ENCODE results near the gene KIF5B.
"Not testable (repeated sequence)": the region's sequence is repeated elsewhere in the genome, so short reads cannot be mapped to it uniquely, and the experiment has no call there.

Gene KIF5B

GRCh38 chr10:32060347-32060746 is 4.1 kb upstream of the KIF5B start:
- Histone ChIP-seq H3K27me3 (ENCODE audit: control insufficient read depth, insufficient read depth, low read length) (no peaks in the 10 kb centered on the region), H3K4me1 (ENCODE audit: control insufficient read depth, insufficient read depth, low read length) (no peaks in the 10 kb centered on the region), H3K4me3 (ENCODE audit: low read length) (no peak overlapping the region), H3K9me3 (ENCODE audit: control insufficient read depth, insufficient read depth, low read length) (no peaks in the 10 kb centered on the region), H3K27ac (ENCODE audit: low read length) (no peak overlapping the region), H3K36me3 (ENCODE audit: control insufficient read depth, insufficient read depth, low read length) (no peaks in the 10 kb centered on the region)
- no peak for DNase-seq (ENCODE audit: low read depth, low spot score)
- no CpG with 5 or more reads among the region's 4 CpGs for WGBS (ENCODE audit: insufficient coverage, insufficient read length)

- DNase-seq (ENCODE audit: low read depth, low spot score) = no peak
These were observed 3.2 kb upstream of the KIF5B start for GRCh38 chr10:32059472-32059871.

DNA sequence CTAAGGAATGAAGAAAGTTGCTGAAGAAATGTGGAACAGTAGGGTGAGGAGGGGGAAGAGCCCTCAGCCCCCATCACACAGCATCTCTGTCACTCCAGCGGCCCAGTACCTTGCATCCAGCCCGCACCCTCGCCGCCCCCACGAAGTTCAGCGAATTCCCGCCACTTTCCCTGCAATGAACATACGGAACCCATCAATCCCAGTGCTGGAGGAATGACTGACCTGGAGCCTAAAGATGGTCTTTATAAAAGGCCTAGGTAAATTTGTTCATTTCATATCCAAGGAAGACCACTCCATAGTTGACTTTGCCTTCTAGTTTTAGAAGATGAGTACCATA is 779 bp upstream of the KIF5B start:
- Histone ChIP-seq H3K4me3 (ENCODE audit: low read length) (no peak overlapping the region), H3K27ac (ENCODE audit: low read length) (no peak overlapping the region)

More at GRCh38 chr10:32059472-32059871, 3.2 kb upstream of the KIF5B start:
- no CpG with 5 or more reads among the region's 3 CpGs for WGBS (ENCODE audit: insufficient coverage, insufficient read length)
- Histone ChIP-seq H3K36me3 (ENCODE audit: control insufficient read depth, insufficient read depth, low read length) (no peaks in the 10 kb centered on the region), H3K27ac (ENCODE audit: low read length) (no peak overlapping the region), H3K4me3 (ENCODE audit: low read length) (no peak overlapping the region), H3K9me3 (ENCODE audit: control insufficient read depth, insufficient read depth, low read length) (no peaks in the 10 kb centered on the region), H3K27me3 (ENCODE audit: control insufficient read depth, insufficient read depth, low read length) (no peaks in the 10 kb centered on the region), H3K4me1 (ENCODE audit: control insufficient read depth, insufficient read depth, low read length) (no peaks in the 10 kb centered on the region)

DNA sequence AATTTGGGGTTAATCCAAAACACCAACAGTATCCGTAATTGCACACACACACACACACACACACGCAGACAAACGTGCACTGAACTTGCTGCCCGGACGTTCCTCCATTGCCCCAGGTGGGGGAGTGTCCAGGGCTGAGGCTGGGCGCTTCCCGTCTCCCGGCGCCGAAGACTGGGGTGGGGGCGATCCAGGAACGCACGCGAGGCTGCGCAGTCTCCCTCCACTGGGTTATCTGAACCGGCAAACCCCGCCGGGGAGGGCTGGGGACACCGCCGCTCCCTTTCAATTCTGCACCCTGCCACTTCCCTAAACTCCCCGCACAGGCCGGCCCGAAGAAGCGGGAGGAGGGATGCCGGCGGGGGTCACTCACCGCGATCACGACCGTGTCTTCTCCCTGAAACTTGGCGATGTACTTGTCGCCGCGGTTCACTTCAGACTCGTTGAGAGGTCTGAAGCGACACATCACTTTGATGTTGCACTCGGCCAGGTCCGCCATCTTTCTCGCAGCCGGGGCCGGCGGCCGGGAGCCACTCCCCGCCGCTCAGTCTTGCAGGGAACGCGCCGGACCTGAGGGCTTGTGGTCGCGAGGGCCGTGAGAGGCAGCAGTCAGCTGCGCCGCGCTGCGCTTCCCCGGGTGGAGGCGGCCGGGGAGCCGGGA is 618 bp downstream of the KIF5B start:
- no peaks in the 10 kb centered on the region for H3K36me3 ChIP-seq (ENCODE audit: control insufficient read depth, insufficient read depth, low read length)
- H3K4me1 ChIP-seq (ENCODE audit: control insufficient read depth, insufficient read depth, low read length) = no peaks in the 10 kb centered on the region
- DNase-seq (ENCODE audit: low read depth, low spot score) = no peak
- H3K4me3 ChIP-seq (ENCODE audit: low read length) = peak overlapping the region; percentile 97
- no peaks in the 10 kb centered on the region for H3K27me3 ChIP-seq (ENCODE audit: control insufficient read depth, insufficient read depth, low read length)
- no CpG with 5 or more reads among the region's 59 CpGs for WGBS (ENCODE audit: insufficient coverage, insufficient read length)
- H3K27ac ChIP-seq (ENCODE audit: low read length) = no peak overlapping the region
- no peaks in the 10 kb centered on the region for H3K9me3 ChIP-seq (ENCODE audit: control insufficient read depth, insufficient read depth, low read length)

More for the DNA sequence above, 779 bp upstream of the KIF5B start:
- no peaks in the 10 kb centered on the region for H3K36me3 ChIP-seq (ENCODE audit: control insufficient read depth, insufficient read depth, low read length)
- WGBS (ENCODE audit: insufficient coverage, insufficient read length) = no CpG with 5 or more reads among the region's 8 CpGs
- no peaks in the 10 kb centered on the region for H3K4me1 ChIP-seq (ENCODE audit: control insufficient read depth, insufficient read depth, low read length)
- no peaks in the 10 kb centered on the region for H3K9me3 ChIP-seq (ENCODE audit: control insufficient read depth, insufficient read depth, low read length)
- DNase-seq (ENCODE audit: low read depth, low spot score) = no peak
- no peaks in the 10 kb centered on the region for H3K27me3 ChIP-seq (ENCODE audit: control insufficient read depth, insufficient read depth, low read length)

DNA sequence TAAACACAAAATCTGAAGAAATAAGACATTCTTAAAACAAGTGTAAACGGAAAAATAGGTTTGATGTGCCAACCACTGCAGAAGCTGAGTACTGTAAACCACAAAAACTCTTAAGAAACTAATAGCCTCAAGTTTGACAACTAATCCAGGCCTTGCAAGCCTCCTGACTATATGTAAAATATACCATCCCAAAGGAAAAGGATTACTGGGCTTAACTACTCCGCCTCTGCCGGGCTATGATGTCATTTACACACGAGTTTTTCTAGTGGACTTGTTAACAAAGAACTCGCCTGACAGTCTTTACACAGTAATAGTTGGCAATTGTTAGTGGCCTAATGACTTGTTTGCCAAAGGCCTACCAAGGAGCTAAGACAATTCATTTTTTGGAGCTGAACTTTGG is 2.1 kb downstream of the KIF5B start:
- H3K36me3 ChIP-seq (ENCODE audit: control insufficient read depth, insufficient read depth, low read length) = no peaks in the 10 kb centered on the region
- H3K4me1 ChIP-seq (ENCODE audit: control insufficient read depth, insufficient read depth, low read length) = peaks cover 3% of the 10 kb centered on the region; the same call in 1 of the 2 replicates
- no peaks in the 10 kb centered on the region for H3K27me3 ChIP-seq (ENCODE audit: control insufficient read depth, insufficient read depth, low read length)
- no peak overlapping the region for H3K27ac ChIP-seq (ENCODE audit: low read length)
- DNase-seq (ENCODE audit: low read depth, low spot score) = no peak
- peak overlapping the region; percentile 1; the same call in 1 of the 2 replicates for H3K4me3 ChIP-seq (ENCODE audit: low read length)
- WGBS (ENCODE audit: insufficient coverage, insufficient read length) = no CpG with 5 or more reads among the region's 5 CpGs
- H3K9me3 ChIP-seq (ENCODE audit: control insufficient read depth, insufficient read depth, low read length) = no peaks in the 10 kb centered on the region

- H3K27me3 ChIP-seq (ENCODE audit: control insufficient read depth, insufficient read depth, low read length); H3K4me1 ChIP-seq (ENCODE audit: control insufficient read depth, insufficient read depth, low read length); H3K27ac ChIP-seq (ENCODE audit: low read length): not testable (repeated sequence)
These were observed 2.8 kb downstream of the KIF5B start for GRCh38 chr10:32053392-32053791.

GRCh38 chr10:32051926-32052325 is 4.3 kb downstream of the KIF5B start:
- no peak overlapping the region for H3K4me3 ChIP-seq (ENCODE audit: low read length)
- H3K27me3 ChIP-seq (ENCODE audit: control insufficient read depth, insufficient read depth, low read length) = no peaks in the 10 kb centered on the region
- H3K4me1 ChIP-seq (ENCODE audit: control insufficient read depth, insufficient read depth, low read length) = peaks cover 3% of the 10 kb centered on the region; the same call in 1 of the 2 replicates
- H3K27ac ChIP-seq (ENCODE audit: low read length) = no peak overlapping the region
- WGBS (ENCODE audit: insufficient coverage, insufficient read length) = no CpG with 5 or more reads among the region's 3 CpGs
- no peaks in the 10 kb centered on the region for H3K9me3 ChIP-seq (ENCODE audit: control insufficient read depth, insufficient read depth, low read length)
- no peak for DNase-seq (ENCODE audit: low read depth, low spot score)
- H3K36me3 ChIP-seq (ENCODE audit: control insufficient read depth, insufficient read depth, low read length) = peaks cover 4% of the 10 kb centered on the region; the same call in 1 of the 2 replicates

More at GRCh38 chr10:32053392-32053791, 2.8 kb downstream of the KIF5B start:
- not testable (repeated sequence) for H3K36me3 ChIP-seq (ENCODE audit: control insufficient read depth, insufficient read depth, low read length); DNase-seq (ENCODE audit: low read depth, low spot score); H3K9me3 ChIP-seq (ENCODE audit: control insufficient read depth, insufficient read depth, low read length); H3K4me3 ChIP-seq (ENCODE audit: low read length)
- WGBS (ENCODE audit: insufficient coverage, insufficient read length) = no CpG with 5 or more reads among the region's 11 CpGs

DNA sequence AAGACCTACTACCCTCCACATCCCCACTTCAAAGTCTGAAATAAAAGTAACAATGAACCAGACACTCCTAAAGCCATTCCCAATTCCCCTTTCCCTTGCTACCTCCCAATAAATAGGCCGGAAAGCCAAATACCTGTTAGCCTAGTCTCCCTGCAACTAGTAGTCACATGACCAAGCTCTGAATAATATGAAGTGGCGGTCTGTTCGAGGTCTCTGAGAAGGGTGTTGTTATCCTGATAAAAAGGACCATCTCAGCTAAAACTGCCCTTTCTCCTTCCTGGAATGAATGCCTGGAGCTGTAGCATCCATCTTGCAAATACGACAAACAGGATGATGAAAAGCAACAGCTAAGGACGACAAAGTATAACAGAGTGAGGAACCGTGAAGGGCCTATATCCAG is 6.0 kb downstream of the KIF5B start:
- DNase-seq (ENCODE audit: low read depth, low spot score) = no peak
- peaks cover 4% of the 10 kb centered on the region; the same call in 1 of the 2 replicates for H3K36me3 ChIP-seq (ENCODE audit: control insufficient read depth, insufficient read depth, low read length)

GRCh38 chr10:32049113-32049512 is 7.1 kb downstream of the KIF5B start:
- Histone ChIP-seq H3K27me3 (ENCODE audit: control insufficient read depth, insufficient read depth, low read length) (no peaks in the 10 kb centered on the region), H3K4me1 (ENCODE audit: control insufficient read depth, insufficient read depth, low read length) (peaks cover 3% of the 10 kb centered on the region; the same call in 1 of the 2 replicates), H3K9me3 (ENCODE audit: control insufficient read depth, insufficient read depth, low read length) (no peaks in the 10 kb centered on the region), H3K27ac (ENCODE audit: low read length) (no peak overlapping the region), H3K4me3 (ENCODE audit: low read length) (no peak overlapping the region), H3K36me3 (ENCODE audit: control insufficient read depth, insufficient read depth, low read length) (peaks cover 4% of the 10 kb centered on the region; the same call in 1 of the 2 replicates)
- no peak for DNase-seq (ENCODE audit: low read depth, low spot score)
- no CpG with 5 or more reads among the region's 4 CpGs for whole genome bisulfite sequencing (ENCODE audit: insufficient coverage, insufficient read length)

More for the DNA sequence above, 6.0 kb downstream of the KIF5B start:
- no CpG with 5 or more reads among the region's 6 CpGs for WGBS (ENCODE audit: insufficient coverage, insufficient read length)
- no peaks in the 10 kb centered on the region for H3K27me3 ChIP-seq (ENCODE audit: control insufficient read depth, insufficient read depth, low read length)
- H3K4me3 ChIP-seq (ENCODE audit: low read length) = no peak overlapping the region
- no peaks in the 10 kb centered on the region for H3K9me3 ChIP-seq (ENCODE audit: control insufficient read depth, insufficient read depth, low read length)
- H3K4me1 ChIP-seq (ENCODE audit: control insufficient read depth, insufficient read depth, low read length) = peaks cover 3% of the 10 kb centered on the region; the same call in 1 of the 2 replicates
- H3K27ac ChIP-seq (ENCODE audit: low read length) = no peak overlapping the region

DNA sequence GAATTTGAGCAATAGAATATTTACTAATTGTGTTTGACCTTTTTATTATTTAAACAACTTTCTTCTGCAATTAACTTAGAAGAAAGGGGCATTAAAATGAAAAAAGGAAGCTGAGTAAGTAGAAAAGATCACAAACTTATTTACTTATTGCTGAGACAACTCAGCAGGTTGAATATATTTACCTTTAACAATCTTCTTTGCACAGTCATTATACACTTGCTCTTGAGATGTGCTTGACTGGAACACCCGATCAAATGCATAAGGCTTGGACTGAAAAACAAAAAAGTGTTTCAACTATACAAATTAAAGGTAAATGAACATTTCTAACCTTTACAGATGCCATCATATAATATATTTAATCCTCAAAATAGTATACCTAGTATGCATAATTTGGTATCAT is 7.9 kb downstream of the KIF5B start:
- Histone ChIP-seq H3K4me1 (ENCODE audit: control insufficient read depth, insufficient read depth, low read length) (peaks cover 3% of the 10 kb centered on the region; the same call in 1 of the 2 replicates), H3K36me3 (ENCODE audit: control insufficient read depth, insufficient read depth, low read length) (peaks cover 4% of the 10 kb centered on the region; the same call in 1 of the 2 replicates), H3K9me3 (ENCODE audit: control insufficient read depth, insufficient read depth, low read length) (no peaks in the 10 kb centered on the region), H3K27ac (ENCODE audit: low read length) (no peak overlapping the region), H3K4me3 (ENCODE audit: low read length) (no peak overlapping the region), H3K27me3 (ENCODE audit: control insufficient read depth, insufficient read depth, low read length) (no peaks in the 10 kb centered on the region)
- no CpG with 5 or more reads among the region's 1 CpG for WGBS (ENCODE audit: insufficient coverage, insufficient read length)
- no peak for DNase-seq (ENCODE audit: low read depth, low spot score)

GRCh38 chr10:32047881-32048280 is 8.3 kb downstream of the KIF5B start:
- Histone ChIP-seq H3K9me3 (ENCODE audit: control insufficient read depth, insufficient read depth, low read length) (no peaks in the 10 kb centered on the region), H3K36me3 (ENCODE audit: control insufficient read depth, insufficient read depth, low read length) (peaks cover 4% of the 10 kb centered on the region; the same call in 1 of the 2 replicates), H3K27ac (ENCODE audit: low read length) (no peak overlapping the region), H3K4me1 (ENCODE audit: control insufficient read depth, insufficient read depth, low read length) (peaks cover 3% of the 10 kb centered on the region; the same call in 1 of the 2 replicates), H3K27me3 (ENCODE audit: control insufficient read depth, insufficient read depth, low read length) (no peaks in the 10 kb centered on the region), H3K4me3 (ENCODE audit: low read length) (no peak overlapping the region)
- DNase-seq (ENCODE audit: low read depth, low spot score) = no peak
